H9 (cell line): ENCODE measurements around the gene RNF40. TPM values are rescaled to one million over a fixed set of nuclear protein-coding genes. Genes with fewer than 3 reads are reported as not detected.

Experiments used
- DNase-seq: peaks from one replicate; pipeline ENCODE4 v3.0.0-alpha.2; 2017
- H2AFZ ChIP-seq: one replicate; pipeline ENCODE4 v1.6.1; 2013; ENCODE audit warnings: mild to moderate bottlenecking, low read length, control low read depth, moderate library complexity
- H2AK5ac ChIP-seq: 2 replicates; pipeline ENCODE4 v1.6.1; 2013; ENCODE audit warnings: low read length, control low read depth, mixed read lengths; ENCODE audit not compliant: insufficient read length
- H2BK120ac ChIP-seq: one replicate; pipeline ENCODE4 v1.6.1; 2013; ENCODE audit warnings: low read depth, mild to moderate bottlenecking, low read length, control low read depth, inconsistent platforms; ENCODE audit not compliant: poor library complexity, severe bottlenecking
- H2BK12ac ChIP-seq: 2 replicates; pipeline ENCODE4 v1.6.1; 2013; ENCODE audit warnings: low read length, control low read depth, mixed read lengths, low read depth; ENCODE audit not compliant: insufficient read length
- H2BK15ac ChIP-seq: 2 replicates; pipeline ENCODE4 v1.6.1; 2013; ENCODE audit warnings: low read depth, low read length, control low read depth
- H2BK20ac ChIP-seq: one replicate; pipeline ENCODE4 v1.6.1; 2013; ENCODE audit warnings: low read depth, mild to moderate bottlenecking, low read length, control low read depth, inconsistent platforms; ENCODE audit not compliant: poor library complexity, severe bottlenecking
- H2BK5ac ChIP-seq: 2 replicates; pipeline ENCODE4 v1.6.1; 2013; ENCODE audit warnings: low read length, control low read depth, mixed read lengths; ENCODE audit not compliant: insufficient read length
- H3K14ac ChIP-seq: 2 replicates; pipeline ENCODE4 v1.6.1; 2013; ENCODE audit warnings: low read length, control low read depth; ENCODE audit not compliant: insufficient read depth
- H3K18ac ChIP-seq: 2 replicates; pipeline ENCODE4 v1.6.1; 2013; ENCODE audit warnings: low read depth, mild to moderate bottlenecking, mixed read lengths, low read length, control low read depth; ENCODE audit not compliant: insufficient read length
- H3K23ac ChIP-seq: 2 replicates; pipeline ENCODE4 v1.6.1; 2013; ENCODE audit warnings: low read length, control low read depth, mixed read lengths, low read depth; ENCODE audit not compliant: insufficient read length
- H3K23me2 ChIP-seq: 2 replicates; pipeline ENCODE4 v1.6.1; 2013; ENCODE audit warnings: low read depth, mild to moderate bottlenecking, mixed read lengths, low read length, control low read depth; ENCODE audit not compliant: insufficient read length, poor library complexity, severe bottlenecking
- H3K27ac ChIP-seq: 2 replicates; pipeline ENCODE4 v1.5.1; 2013; ENCODE audit warnings: low read length, control low read depth, mixed read lengths, low read depth; ENCODE audit not compliant: insufficient read length
- H3K27me3 ChIP-seq: 2 replicates; pipeline ENCODE4 v1.6.1; 2013; ENCODE audit warnings: low read length, control low read depth, inconsistent platforms; ENCODE audit not compliant: insufficient read depth
- H3K4ac ChIP-seq: 2 replicates; pipeline ENCODE4 v1.6.1; 2013; ENCODE audit warnings: low read depth, mild to moderate bottlenecking, control low read depth, inconsistent platforms, low read length, moderate library complexity
- H3K4me1 ChIP-seq: 2 replicates; pipeline ENCODE4 v1.6.1; 2013; ENCODE audit warnings: low read length, control low read depth, inconsistent platforms; ENCODE audit not compliant: insufficient read depth
- H3K4me2 ChIP-seq: 2 replicates; pipeline ENCODE4 v1.6.1; 2013; ENCODE audit warnings: low read length, control low read depth, mixed read lengths; ENCODE audit not compliant: insufficient read length, insufficient read depth
- H3K56ac ChIP-seq: 2 replicates; pipeline ENCODE4 v1.6.1; 2013; ENCODE audit warnings: low read depth, mild to moderate bottlenecking, mixed read lengths, low read length, control low read depth; ENCODE audit not compliant: insufficient read length
- H3K79me1 ChIP-seq: 2 replicates; pipeline ENCODE4 v1.6.1; 2013; ENCODE audit warnings: low read depth, mild to moderate bottlenecking, moderate library complexity, low read length, control low read depth, inconsistent platforms; ENCODE audit not compliant: insufficient read depth, poor library complexity, severe bottlenecking
- H3K79me2 ChIP-seq: 2 replicates; pipeline ENCODE4 v1.6.1; 2013; ENCODE audit warnings: low read length, control low read depth, inconsistent platforms; ENCODE audit not compliant: insufficient read depth
- H3K9ac ChIP-seq: 2 replicates; pipeline ENCODE4 v1.6.1; 2013; ENCODE audit warnings: low read length, control low read depth, mixed read lengths; ENCODE audit not compliant: insufficient read length; ENCODE audit errors: extremely low read depth
- H3K9me3 ChIP-seq: one replicate; pipeline ENCODE4 v1.6.1; 2013; ENCODE audit warnings: low read depth, low read length, inconsistent platforms; ENCODE audit not compliant: control insufficient read depth
- H3T11ph ChIP-seq: one replicate; pipeline ENCODE4 v1.6.1; 2013; ENCODE audit warnings: mild to moderate bottlenecking, low read length, control low read depth, inconsistent platforms
- H4K20me1 ChIP-seq: one replicate; pipeline ENCODE4 v1.6.1; 2013; ENCODE audit not compliant: control insufficient read depth, insufficient read length, insufficient read depth
- H4K5ac ChIP-seq: 2 replicates; pipeline ENCODE4 v1.6.1; 2013; ENCODE audit warnings: low read depth, mild to moderate bottlenecking, mixed read lengths, low read length, control low read depth; ENCODE audit not compliant: insufficient read length
- H4K8ac ChIP-seq: replicated peaks from 2 replicates; pipeline ENCODE4 v1.6.1; 2013; ENCODE audit warnings: low read length, control low read depth, mixed read lengths, low read depth; ENCODE audit not compliant: insufficient read length
- H4K91ac ChIP-seq: 2 replicates; pipeline ENCODE4 v1.6.1; 2013; ENCODE audit warnings: low read depth, mild to moderate bottlenecking, moderate library complexity, mixed read lengths, low read length, control low read depth; ENCODE audit not compliant: insufficient read length
- H3K27ac Mint-ChIP-seq, 3 experiments: 2 replicates in 2 of 3; 3 replicates in 1 of 3; pipeline ENCODE4 v1.8.0; 2020 to 2021; ENCODE audit warnings: mixed read lengths in 3 of 3, mild to moderate bottlenecking in 1 of 3, moderate library complexity in 1 of 3
- H3K27me3 Mint-ChIP-seq: 2 replicates; pipeline ENCODE4 v1.8.0; 2021; ENCODE audit warnings: low read depth, mild to moderate bottlenecking, moderate library complexity, mixed read lengths
- H3K36me3 Mint-ChIP-seq, 3 experiments: 2 replicates in 2 of 3; 3 replicates in 1 of 3; pipeline ENCODE4 v1.8.0; 2020 to 2021; ENCODE audit warnings: low read depth in 3 of 3, mixed read lengths in 3 of 3; ENCODE audit not compliant: insufficient read depth in 1 of 3
- H3K4me1 Mint-ChIP-seq, 2 experiments: 2 replicates each; pipeline ENCODE4 v1.8.0; 2020; ENCODE audit warnings: mixed read lengths in 2 of 2
- H3K4me3 Mint-ChIP-seq, 2 experiments: 2 replicates in 1 of 2; 3 replicates in 1 of 2; pipeline ENCODE4 v1.8.0; 2020 to 2021; ENCODE audit warnings: mild to moderate bottlenecking in 2 of 2, mixed read lengths in 2 of 2, moderate library complexity in 1 of 2
- H3K9me3 Mint-ChIP-seq, 2 experiments: 2 replicates in 1 of 2; 3 replicates in 1 of 2; pipeline ENCODE4 v1.8.0; 2020; ENCODE audit warnings: mild to moderate bottlenecking in 2 of 2, mixed read lengths in 2 of 2, moderate library complexity in 1 of 2
- WGBS: extraction: QIAGEN DNeasy Blood & Tissue Kit; methylation state at CpG from one replicate; pipeline ENCODE4 v1.1.7; 2013; ENCODE audit warnings: missing lambda C conversion rate, low lambda C conversion rate, mixed read lengths; ENCODE audit not compliant: insufficient read length; ENCODE audit errors: extremely low coverage; 5-methylcytosine and 5-hydroxymethylcytosine counted together
- total RNA-seq: library from RNA; stranded (reverse); gene quantifications from 2 replicates; pipeline ENCODE4 v1.2.1, GENCODE V29; 2021
- TF ChIP-seq, protein P1 (sequence below): fragments of 200-600 bp; sonication (generic); conservative IDR thresholded peaks from 3 replicates; pipeline ENCODE4 v1.8.0; 2021; ENCODE audit warnings: antibody characterized with exemption, mild to moderate bottlenecking

RNF40 gene
- total RNA-seq, 1 experiment from 2014 or later: 103 TPM

DNA sequence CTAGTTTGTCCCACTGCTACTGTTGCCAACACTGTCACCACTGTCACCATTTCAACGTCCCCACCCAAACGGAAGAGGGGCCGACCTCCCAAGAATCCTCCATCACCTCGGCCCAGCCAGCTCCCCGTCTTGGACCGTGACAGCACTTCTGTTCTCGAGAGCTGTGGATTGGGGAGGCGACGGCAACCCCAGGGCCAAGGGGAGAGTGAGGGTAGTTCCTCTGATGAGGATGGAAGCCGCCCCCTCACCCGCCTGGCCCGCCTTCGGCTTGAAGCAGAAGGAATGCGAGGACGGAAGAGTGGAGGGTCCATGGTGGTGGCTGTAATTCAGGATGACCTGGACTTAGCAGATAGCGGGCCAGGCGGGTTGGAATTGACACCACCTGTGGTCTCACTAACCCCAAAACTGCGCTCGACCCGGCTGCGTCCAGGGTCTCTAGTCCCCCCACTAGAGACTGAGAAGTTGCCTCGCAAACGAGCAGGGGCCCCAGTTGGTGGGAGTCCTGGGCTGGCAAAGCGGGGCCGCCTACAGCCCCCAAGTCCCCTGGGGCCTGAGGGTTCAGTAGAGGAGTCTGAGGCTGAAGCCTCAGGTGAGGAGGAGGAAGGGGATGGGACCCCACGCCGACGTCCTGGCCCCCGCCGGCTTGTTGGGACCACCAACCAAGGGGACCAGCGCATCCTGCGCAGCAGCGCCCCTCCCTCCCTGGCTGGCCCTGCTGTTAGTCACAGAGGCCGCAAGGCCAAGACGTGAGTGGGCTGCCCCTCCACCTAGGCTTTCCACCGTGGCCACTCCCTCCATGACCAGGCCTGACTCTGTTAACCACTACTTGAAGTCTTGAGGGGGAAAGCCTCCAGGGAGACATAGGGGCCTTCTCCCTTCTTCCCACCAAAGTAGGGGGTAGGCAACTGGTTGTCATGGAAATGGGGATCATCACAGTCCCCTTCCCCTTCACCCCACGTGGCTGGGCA is 22.9 kb upstream of the RNF40 start:
- no peak overlapping the region for H2AFZ ChIP-seq
- H2AK5ac ChIP-seq: no peak overlapping the region
- Mint-ChIP-seq H3K9me3 (no peaks in the 10 kb centered on the region), H3K27ac (no peak overlapping the region), H3K4me1 (peaks cover 10 to 17% of the 10 kb centered on the region in 2 experiments), H3K4me3 (no peak overlapping the region), H3K36me3 (peaks cover 27 to 75% (median 56%) of the 10 kb centered on the region in 3 experiments), H3K27me3 (no peaks in the 10 kb centered on the region)
- WGBS: no CpG with 5 or more reads among the region's 37 CpGs
- H4K20me1 ChIP-seq: no peaks in the 10 kb centered on the region
- H4K8ac ChIP-seq: no peak overlapping the region
- H3K9me3 ChIP-seq: no peaks in the 10 kb centered on the region
- TF ChIP-seq, protein P1, sequence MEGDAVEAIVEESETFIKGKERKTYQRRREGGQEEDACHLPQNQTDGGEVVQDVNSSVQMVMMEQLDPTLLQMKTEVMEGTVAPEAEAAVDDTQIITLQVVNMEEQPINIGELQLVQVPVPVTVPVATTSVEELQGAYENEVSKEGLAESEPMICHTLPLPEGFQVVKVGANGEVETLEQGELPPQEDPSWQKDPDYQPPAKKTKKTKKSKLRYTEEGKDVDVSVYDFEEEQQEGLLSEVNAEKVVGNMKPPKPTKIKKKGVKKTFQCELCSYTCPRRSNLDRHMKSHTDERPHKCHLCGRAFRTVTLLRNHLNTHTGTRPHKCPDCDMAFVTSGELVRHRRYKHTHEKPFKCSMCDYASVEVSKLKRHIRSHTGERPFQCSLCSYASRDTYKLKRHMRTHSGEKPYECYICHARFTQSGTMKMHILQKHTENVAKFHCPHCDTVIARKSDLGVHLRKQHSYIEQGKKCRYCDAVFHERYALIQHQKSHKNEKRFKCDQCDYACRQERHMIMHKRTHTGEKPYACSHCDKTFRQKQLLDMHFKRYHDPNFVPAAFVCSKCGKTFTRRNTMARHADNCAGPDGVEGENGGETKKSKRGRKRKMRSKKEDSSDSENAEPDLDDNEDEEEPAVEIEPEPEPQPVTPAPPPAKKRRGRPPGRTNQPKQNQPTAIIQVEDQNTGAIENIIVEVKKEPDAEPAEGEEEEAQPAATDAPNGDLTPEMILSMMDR: no peak
- no peaks in the 10 kb centered on the region for H3K27me3 ChIP-seq
- H4K91ac ChIP-seq: no peak overlapping the region
- no peaks in the 10 kb centered on the region for H3K79me2 ChIP-seq
- no peak overlapping the region for H3K27ac ChIP-seq
- no peak overlapping the region for H4K5ac ChIP-seq
- H3K4me2 ChIP-seq: no peak overlapping the region
- no peak overlapping the region for H2BK20ac ChIP-seq
- H3K14ac ChIP-seq: no peak overlapping the region
- no peaks in the 10 kb centered on the region for H3K4me1 ChIP-seq
- H3K4ac ChIP-seq: no peak overlapping the region
- no peak overlapping the region for H2BK15ac ChIP-seq
- no peak overlapping the region for H3K23ac ChIP-seq
- H2BK120ac ChIP-seq: no peak overlapping the region
- no peak overlapping the region for H3K9ac ChIP-seq
- no peak overlapping the region for H2BK12ac ChIP-seq
- no peaks in the 10 kb centered on the region for H3K79me1 ChIP-seq
- H3K23me2 ChIP-seq: no peaks in the 10 kb centered on the region
- H3K18ac ChIP-seq: no peak overlapping the region
- H3K56ac ChIP-seq: no peak overlapping the region
- no peak overlapping the region for H2BK5ac ChIP-seq
- no peak overlapping the region for H3T11ph ChIP-seq
- DNase-seq: no peak
